GM21717 (cell line): Measurements from ENCODE around the gene DDX1.
"Not testable (repeated sequence)": the region's sequence is repeated elsewhere in the genome, so short reads cannot be mapped to it uniquely, and the experiment has no call there.

Source experiments
- ATAC-seq: cut with Tn5 transposase; IDR thresholded peaks from one replicate; pipeline ENCODE4 v1.9.1; 2021; ENCODE audit warnings: mild to moderate bottlenecking, moderate library complexity; ENCODE audit not compliant: unreplicated experiment

Gene DDX1

GRCh38 chr2:15594291-15595256 is 2.9 kb downstream of the DDX1 start:
- ATAC-seq: no peak

- no peak for ATAC-seq
Observed at GRCh38 chr2:15595342-15595905, 3.8 kb downstream of the DDX1 start.

- no peak for ATAC-seq
Observed at GRCh38 chr2:15595936-15596335, 4.3 kb downstream of the DDX1 start.

- ATAC-seq: no peak
Observed at GRCh38 chr2:15596350-15596749, 4.7 kb downstream of the DDX1 start.

GRCh38 chr2:15596968-15597367 is 5.3 kb downstream of the DDX1 start:
- no peak for ATAC-seq

- no peak for ATAC-seq
Observed at GRCh38 chr2:15599994-15600393, 8.3 kb downstream of the DDX1 start.

- no peak for ATAC-seq
Observed at GRCh38 chr2:15601681-15602080, 10.0 kb downstream of the DDX1 start.

GRCh38 chr2:15602393-15602792 is 10.7 kb downstream of the DDX1 start:
- no peak for ATAC-seq

GRCh38 chr2:15603044-15603765 is 11.5 kb downstream of the DDX1 start:
- ATAC-seq: no peak

GRCh38 chr2:15603948-15604347 is 12.3 kb downstream of the DDX1 start:
- ATAC-seq: no peak

GRCh38 chr2:15605721-15606120 is 14.1 kb downstream of the DDX1 start:
- no peak for ATAC-seq

- no peak for ATAC-seq
Observed at GRCh38 chr2:15606481-15607441, 15.1 kb downstream of the DDX1 start.

GRCh38 chr2:15607709-15608391 is 16.2 kb downstream of the DDX1 start:
- ATAC-seq: no peak

- ATAC-seq: no peak
Observed at GRCh38 chr2:15608392-15608761, 16.7 kb downstream of the DDX1 start.

- ATAC-seq: no peak
Observed at GRCh38 chr2:15609341-15610042, 17.8 kb downstream of the DDX1 start.

GRCh38 chr2:15610430-15610952 is 18.8 kb downstream of the DDX1 start:
- no peak for ATAC-seq

GRCh38 chr2:15612101-15612500 is 20.4 kb downstream of the DDX1 start:
- ATAC-seq: not testable (repeated sequence)

- no peak for ATAC-seq
Observed at GRCh38 chr2:15613736-15614429, 22.2 kb downstream of the DDX1 start.
